Measurements from ENCODE around the gene SIRT7. TPM values are rescaled to one million over a fixed set of nuclear protein-coding genes. Genes with fewer than 3 reads are reported as not detected.

Gene SIRT7
- total and polyA plus RNA-seq, 2 experiments from 2014 or later: 16.7 to 26.7 TPM

- Histone ChIP-seq H3K4me3 (peak overlapping the region; percentile 30), H3K27me3 (peaks cover 63% of the 10 kb centered on the region), H3K4me1 (ENCODE audit: low read depth) (no peaks in the 10 kb centered on the region), H3K9me3 (ENCODE audit: low read depth) (no peaks in the 10 kb centered on the region), H3K27ac (no peak overlapping the region), H3K36me3 (no peaks in the 10 kb centered on the region)
- TF ChIP-seq CTCF (IDR thresholded peaks at IDR 0.05; ENCODE audit: low read depth, low read length): peak; percentile 46
- DNase-seq (ENCODE audit: low read depth in 1 of 2, low spot score in 1 of 2): peak; percentile 57 to 74
Observed at GRCh38 chr17:81959362-81960129, 41.6 kb upstream of the SIRT7 start.

DNA sequence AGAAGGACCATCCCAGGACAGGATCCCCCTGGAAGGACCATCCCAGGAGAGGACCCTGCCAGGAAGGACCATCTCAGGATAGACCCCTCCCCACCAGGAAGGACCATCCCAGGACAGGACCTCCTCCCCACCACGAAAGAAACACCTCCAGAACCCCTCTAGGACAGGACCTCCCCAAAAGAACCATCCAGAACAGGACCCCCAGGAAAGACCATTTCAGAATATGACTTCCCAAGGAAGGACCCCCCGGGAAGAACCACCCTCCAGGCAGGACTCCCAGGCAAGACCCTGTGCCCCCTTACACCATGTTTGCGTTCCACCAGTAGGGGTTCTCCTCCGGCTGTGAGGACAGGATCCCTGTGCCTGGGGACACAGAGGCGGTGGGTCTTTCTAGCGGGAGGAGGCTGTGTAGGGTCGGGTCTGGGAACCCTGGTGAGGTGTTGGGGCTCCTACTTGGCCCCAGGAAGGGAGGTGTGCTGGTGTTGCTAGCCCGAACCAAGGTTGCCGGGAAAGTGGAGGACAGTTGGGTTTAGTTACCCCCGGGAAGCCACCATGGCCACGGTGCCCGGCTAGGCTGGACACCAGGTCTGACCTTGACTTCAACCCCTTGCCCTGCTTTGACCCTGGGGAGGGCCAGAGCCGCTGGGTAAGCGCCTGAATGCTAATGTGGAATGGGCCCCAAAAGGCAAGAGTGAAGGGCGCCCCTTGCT is 40.8 kb upstream of the SIRT7 start:
- H3K4me1 ChIP-seq (ENCODE audit: low read depth): no peaks in the 10 kb centered on the region
- H3K36me3 ChIP-seq: no peaks in the 10 kb centered on the region
- no peaks in the 10 kb centered on the region for H3K9me3 ChIP-seq (ENCODE audit: low read depth)
- TF ChIP-seq CTCF (IDR thresholded peaks at IDR 0.05; ENCODE audit: low read depth, low read length): no peak
- peak overlapping the region; percentile 30 for H3K4me3 ChIP-seq
- H3K27ac ChIP-seq: no peak overlapping the region
- H3K27me3 ChIP-seq: peaks cover 58% of the 10 kb centered on the region
- no peak for DNase-seq (ENCODE audit: low read depth in 1 of 2, low spot score in 1 of 2)

DNA sequence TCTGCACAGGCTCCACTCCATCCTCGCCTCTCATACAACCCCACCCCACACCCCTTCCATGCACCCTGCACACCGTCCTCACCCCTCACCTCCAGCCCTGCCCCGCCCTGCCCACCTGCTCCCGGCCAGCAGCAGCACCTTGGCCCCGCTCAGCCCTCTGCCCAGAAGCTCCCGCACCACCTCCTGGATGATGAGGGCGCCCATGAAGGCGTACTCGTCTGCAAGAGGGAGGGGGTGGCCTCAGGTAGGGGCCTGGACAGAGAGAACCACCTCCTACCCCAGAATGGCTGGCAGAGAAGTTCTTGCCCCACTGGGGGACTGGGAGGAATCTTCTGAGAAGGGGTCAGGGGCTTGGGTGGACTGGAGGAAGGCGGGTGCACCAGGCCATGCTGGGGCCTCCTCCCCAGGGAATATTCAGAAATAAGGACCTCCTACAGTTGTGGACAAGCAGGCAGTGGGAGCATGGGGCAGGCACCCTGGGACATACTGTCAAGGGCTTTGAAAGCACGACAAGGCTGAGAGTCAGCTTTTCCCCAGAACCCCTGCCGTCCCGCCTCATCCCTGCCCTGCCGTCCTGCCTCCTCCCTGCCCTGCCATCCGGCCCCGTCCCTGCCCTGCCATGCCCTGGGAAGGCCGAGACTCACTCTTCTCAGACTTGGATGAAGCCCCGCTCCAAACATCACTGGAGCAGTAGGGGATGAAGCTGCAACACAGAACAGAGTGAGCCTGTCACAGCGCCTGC is 39.9 kb upstream of the SIRT7 start:
- H3K36me3 ChIP-seq: no peaks in the 10 kb centered on the region
- no peak for TF ChIP-seq CTCF (IDR thresholded peaks at IDR 0.05; ENCODE audit: low read depth, low read length)
- DNase-seq (ENCODE audit: low read depth in 1 of 2, low spot score in 1 of 2): no peak
- H3K4me1 ChIP-seq (ENCODE audit: low read depth): no peaks in the 10 kb centered on the region
- H3K4me3 ChIP-seq: no peak overlapping the region
- H3K27ac ChIP-seq: no peak overlapping the region
- peaks cover 48% of the 10 kb centered on the region for H3K27me3 ChIP-seq
- no peaks in the 10 kb centered on the region for H3K9me3 ChIP-seq (ENCODE audit: low read depth)

DNA sequence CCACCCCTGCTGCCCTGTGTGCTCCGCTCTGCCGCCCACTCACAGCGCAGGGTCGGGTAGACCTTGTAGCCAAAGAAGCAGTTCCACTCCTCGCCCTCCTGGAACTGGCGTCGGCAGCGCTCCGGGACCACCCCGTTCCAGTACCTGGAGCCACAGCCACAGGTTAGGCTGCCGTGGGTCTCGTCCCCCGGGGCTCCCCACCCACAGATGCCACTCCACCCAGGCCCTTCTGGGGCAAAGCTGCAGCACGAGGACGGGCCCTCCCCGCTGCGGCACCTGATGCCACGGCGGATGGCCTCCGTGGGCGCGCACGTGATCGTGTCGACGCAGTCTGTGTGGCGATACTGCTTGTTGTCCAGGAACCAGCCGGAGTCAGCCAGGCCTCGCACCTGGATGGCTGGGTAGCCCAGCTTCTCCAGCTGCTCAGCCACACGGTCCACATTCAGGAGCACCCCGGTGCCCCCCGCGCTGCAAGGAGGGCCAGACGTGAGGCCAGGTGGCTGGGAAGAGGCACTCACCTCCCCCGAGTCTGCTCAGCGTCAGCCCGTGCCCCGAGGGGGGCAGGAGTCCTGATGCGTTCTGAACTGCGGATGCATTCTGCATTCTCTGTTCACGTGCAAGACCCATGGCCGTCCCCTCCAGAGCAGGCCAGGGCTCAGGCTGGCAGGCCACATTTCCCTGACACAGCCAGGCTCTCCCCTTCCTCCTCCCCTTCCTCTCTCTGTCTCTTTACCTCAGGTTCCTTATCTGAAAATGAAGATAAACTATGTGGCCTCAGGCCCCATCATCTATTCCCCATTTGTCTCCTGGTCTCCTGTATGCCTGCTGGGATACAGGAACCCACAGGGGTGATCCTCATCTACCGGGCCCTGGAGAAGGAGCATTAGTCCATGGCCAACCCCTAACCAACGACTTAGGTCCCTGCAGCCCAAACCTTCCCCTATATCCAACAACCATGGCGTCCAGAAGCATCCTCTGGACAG is 38.9 kb upstream of the SIRT7 start:
- no peak overlapping the region for H3K4me3 ChIP-seq
- H3K27me3 ChIP-seq: peaks cover 39% of the 10 kb centered on the region
- no peaks in the 10 kb centered on the region for H3K9me3 ChIP-seq (ENCODE audit: low read depth)
- no peaks in the 10 kb centered on the region for H3K36me3 ChIP-seq
- no peaks in the 10 kb centered on the region for H3K4me1 ChIP-seq (ENCODE audit: low read depth)
- no peak for DNase-seq (ENCODE audit: low read depth in 1 of 2, low spot score in 1 of 2)
- H3K27ac ChIP-seq: no peak overlapping the region
- no peak for TF ChIP-seq CTCF (IDR thresholded peaks at IDR 0.05; ENCODE audit: low read depth, low read length)
